SW 1271 (cell line): ENCODE measurements around the gene MSI2.

Experiments used
- DNase-seq, 2 experiments: peaks; one replicate each; lab custom pipeline; 2025; lab: John Stamatoyannopoulos, UW

MSI2 gene

GRCh38 chr17:57436565-57436964, 180.2 kb downstream of the MSI2 start:
- no peak for DNase-seq

- DNase-seq = no peak
These were observed 181.9 kb downstream of the MSI2 start for GRCh38 chr17:57438066-57438731.

- DNase-seq = no peak
These were observed 183.3 kb downstream of the MSI2 start for GRCh38 chr17:57439651-57440050.

- DNase-seq = no peak
These were observed 184.4 kb downstream of the MSI2 start for GRCh38 chr17:57440522-57441269.

- no peak for DNase-seq
These were observed 184.9 kb downstream of the MSI2 start for GRCh38 chr17:57441270-57441600.

GRCh38 chr17:57442401-57442823, 186.1 kb downstream of the MSI2 start:
- no peak for DNase-seq

- no peak for DNase-seq
These were observed 186.7 kb downstream of the MSI2 start for GRCh38 chr17:57442914-57443571.

- no peak for DNase-seq
These were observed 187.5 kb downstream of the MSI2 start for GRCh38 chr17:57443781-57444180.

- no peak for DNase-seq
These were observed 188.5 kb downstream of the MSI2 start for GRCh38 chr17:57444682-57445450.

- DNase-seq = no peak
These were observed 189.6 kb downstream of the MSI2 start for GRCh38 chr17:57445772-57446472.

GRCh38 chr17:57447357-57447989, 191.2 kb downstream of the MSI2 start:
- DNase-seq = no peak

- no peak for DNase-seq
These were observed 191.9 kb downstream of the MSI2 start for GRCh38 chr17:57447990-57448758.

GRCh38 chr17:57448759-57449283, 192.5 kb downstream of the MSI2 start:
- DNase-seq = no peak

GRCh38 chr17:57451191-57451590, 194.9 kb downstream of the MSI2 start:
- DNase-seq = no peak

GRCh38 chr17:57451643-57452042, 195.3 kb downstream of the MSI2 start:
- no peak for DNase-seq

GRCh38 chr17:57453841-57454425, 197.6 kb downstream of the MSI2 start:
- no peak for DNase-seq

GRCh38 chr17:57454729-57455062, 198.4 kb downstream of the MSI2 start:
- no peak for DNase-seq

GRCh38 chr17:57455063-57455914, 199.0 kb downstream of the MSI2 start:
- DNase-seq = no peak

- no peak for DNase-seq
These were observed 200.3 kb downstream of the MSI2 start for GRCh38 chr17:57456622-57457021.
